Cardiac muscle cell (in vitro differentiated cells and primary cell): ENCODE results near the gene VASH1. TPM values are rescaled to one million over a fixed set of nuclear protein-coding genes. Genes with fewer than 3 reads are reported as not detected.
"Not testable (repeated sequence)": the region's sequence is repeated elsewhere in the genome, so short reads cannot be mapped to it uniquely, and the experiment has no call there.

Source experiments
- DNase-seq, 2 donors: peaks; one replicate each; pipeline versions ENCODE4 v3.0.0 to v3.0.0-alpha.2; 2010 to 2017; ENCODE audit warnings: low read depth in 1 of 2, low spot score in 1 of 2
- H3K27ac ChIP-seq: fragments of 200-600 bp; sonication (generic); 2 replicates; pipeline ENCODE4 v1.5.1; 2016
- H3K27me3 ChIP-seq: fragments of 200-600 bp; sonication (generic); 2 replicates; pipeline ENCODE4 v1.6.0; 2016; ENCODE audit warnings: control low read depth
- H3K36me3 ChIP-seq: fragments of 200-600 bp; sonication (generic); 2 replicates; pipeline ENCODE4 v1.5.1; 2016; ENCODE audit warnings: control low read depth
- H3K4me1 ChIP-seq: fragments of 200-600 bp; sonication (generic); 2 replicates; pipeline ENCODE4 v1.8.1; 2017; ENCODE audit warnings: low read depth, mild to moderate bottlenecking, mixed run types
- H3K4me3 ChIP-seq: fragments of 200-600 bp; sonication (generic); 2 replicates; pipeline ENCODE4 v1.5.1; 2016; ENCODE audit warnings: mild to moderate bottlenecking
- H3K9me3 ChIP-seq: fragments of 200-600 bp; sonication (generic); 2 replicates; pipeline ENCODE4 v1.5.1; 2017; ENCODE audit warnings: low read depth, mild to moderate bottlenecking, control low read depth
- CTCF ChIP-seq: IDR thresholded peaks from 2 replicates; pipeline ENCODE4 v1.5.1; 2012; ENCODE audit warnings: low read depth, mild to moderate bottlenecking, low read length
- polyA plus RNA-seq: library from polyadenylated mRNA; unstranded; fragments of >200 nt; fragmentation: Nextera tagmentation; extraction: Ambion mirVana; gene quantifications from 2 replicates; pipeline ENCODE4 v1.2.1, GENCODE V29; 2016
- total RNA-seq: library from RNA; depleted of rRNA; stranded (reverse); fragments of >200 nt; gene quantifications from 2 replicates; pipeline ENCODE4 v1.2.3, GENCODE V29; 2016

The VASH1 gene
- total and polyA plus RNA-seq, 2 experiments from 2014 or later = 22.1 to 41.0 TPM

- Histone ChIP-seq H3K4me3 (no peak overlapping the region), H3K9me3 (no peaks in the 10 kb centered on the region), H3K27me3 (no peaks in the 10 kb centered on the region), H3K27ac (no peak overlapping the region), H3K4me1 (no peaks in the 10 kb centered on the region), H3K36me3 (no peaks in the 10 kb centered on the region)
- no peak for DNase-seq
- no peak for TF ChIP-seq CTCF
Observed at GRCh38 chr14:76729953-76730505, 31.2 kb upstream of the VASH1 start.

- H3K36me3 ChIP-seq, H3K9me3 ChIP-seq, H3K27ac ChIP-seq, H3K27me3 ChIP-seq, H3K4me3 ChIP-seq, H3K4me1 ChIP-seq, DNase-seq: not testable (repeated sequence)
Observed at GRCh38 chr14:76734501-76734900, 26.8 kb upstream of the VASH1 start.

- no peak for TF ChIP-seq CTCF
- no peak overlapping the region for H3K4me3 ChIP-seq
- no peaks in the 10 kb centered on the region for H3K9me3 ChIP-seq
- no peaks in the 10 kb centered on the region for H3K27me3 ChIP-seq
- no peak overlapping the region for H3K27ac ChIP-seq
- DNase-seq = no peak
- no peaks in the 10 kb centered on the region for H3K4me1 ChIP-seq
- H3K36me3 ChIP-seq = no peaks in the 10 kb centered on the region
Observed at GRCh38 chr14:76736514-76736913, 24.8 kb upstream of the VASH1 start.

DNA sequence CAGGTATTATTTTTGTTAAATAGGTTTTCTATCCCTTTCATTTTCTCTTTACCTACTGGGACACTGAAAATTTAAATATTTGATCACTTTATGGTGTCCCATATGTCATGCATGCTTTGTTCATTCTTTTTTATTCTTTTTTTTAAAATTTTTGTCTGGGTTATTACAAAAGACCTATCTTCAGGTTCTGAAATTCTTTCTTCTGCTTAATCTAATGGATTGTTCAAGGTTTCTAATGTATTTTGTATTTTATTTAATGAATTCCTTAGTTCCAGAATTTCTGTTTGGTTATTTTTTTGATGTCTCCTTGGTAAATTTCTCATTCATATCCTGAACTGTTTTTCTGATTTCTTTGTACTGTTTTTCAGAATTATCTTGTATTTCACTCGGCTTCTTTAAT lies 20.2 kb upstream of the VASH1 start:
- Histone ChIP-seq H3K27ac (no peak overlapping the region), H3K4me3 (no peak overlapping the region), H3K4me1 (no peaks in the 10 kb centered on the region), H3K9me3 (no peaks in the 10 kb centered on the region), H3K36me3 (no peaks in the 10 kb centered on the region), H3K27me3 (no peaks in the 10 kb centered on the region)
- TF ChIP-seq CTCF = no peak
- no peak for DNase-seq

- no peak for TF ChIP-seq CTCF
- H3K4me1 ChIP-seq = no peaks in the 10 kb centered on the region
- no peaks in the 10 kb centered on the region for H3K27me3 ChIP-seq
- no peak overlapping the region for H3K27ac ChIP-seq
- no peaks in the 10 kb centered on the region for H3K36me3 ChIP-seq
- DNase-seq = no peak
- H3K9me3 ChIP-seq = no peaks in the 10 kb centered on the region
- no peak overlapping the region for H3K4me3 ChIP-seq
Observed at GRCh38 chr14:76742185-76742584, 19.1 kb upstream of the VASH1 start.

GRCh38 chr14:76742966-76743365 lies 18.3 kb upstream of the VASH1 start:
- TF ChIP-seq CTCF = no peak
- no peaks in the 10 kb centered on the region for H3K9me3 ChIP-seq

More at GRCh38 chr14:76742966-76743365, 18.3 kb upstream of the VASH1 start:
- Histone ChIP-seq H3K27me3 (no peaks in the 10 kb centered on the region), H3K27ac (no peak overlapping the region), H3K36me3 (no peaks in the 10 kb centered on the region), H3K4me3 (no peak overlapping the region), H3K4me1 (no peaks in the 10 kb centered on the region)
- DNase-seq = no peak
